ENCODE measurements around the gene ALDH3B2.

GRCh38 chr11:67662835-67663531, 11.4 kb downstream of the ALDH3B2 start:
- no peak for TF ChIP-seq POLR2A (IDR thresholded peaks at IDR 0.05)
- no peak for TF ChIP-seq CTCF (IDR thresholded peaks at IDR 0.05)
